Caco-2 (cell line): ENCODE results near the gene IRF9. TPM values are rescaled to one million over a fixed set of nuclear protein-coding genes. Genes with fewer than 3 reads are reported as not detected.

Experiments used
- BruUV-seq: library from RNA; stranded (reverse); fragments of 400-500 nt; replicated peaks from 2 replicates; lab custom pipeline; 2021; lab: Mats Ljungman, UMichigan
- CTCF ChIA-PET: fragments of 300-600 bp; sonication (Branson Sonifier 250); formaldehyde crosslinking; loops from one replicate; lab custom pipeline; 2022; ENCODE audit warnings: antibody characterized with exemption; lab: Charles Lee
- POLR2A ChIA-PET: fragments of 300-600 bp; sonication (Branson Sonifier 250); formaldehyde crosslinking; loops from one replicate; lab custom pipeline; 2022; ENCODE audit warnings: antibody characterized with exemption; lab: Charles Lee
- DNase-seq, 2 experiments: peaks; one replicate each; pipeline versions ENCODE4 v3.0.0 to v3.0.0-alpha.2; 2020 to 2022
- H3K27me3 ChIP-seq: replicated peaks from 2 replicates; pipeline ENCODE4 v1.6.0; 2011; ENCODE audit warnings: low read length; ENCODE audit not compliant: control insufficient read depth, insufficient read depth
- H3K36me3 ChIP-seq: 2 replicates; pipeline ENCODE4 v1.5.1; 2011; ENCODE audit warnings: low read length; ENCODE audit not compliant: control insufficient read depth, insufficient read depth
- H3K4me1 ChIP-seq: fragments of 250-450 bp; sonication (Bioruptor Pico); 2 replicates; pipeline ENCODE4 v1.5.1; 2020; ENCODE audit warnings: mild to moderate bottlenecking
- H3K4me3 ChIP-seq: 2 replicates; pipeline ENCODE4 v1.5.1; 2011; ENCODE audit warnings: low read depth, mild to moderate bottlenecking, control low read depth, low read length
- H3K9me3 ChIP-seq: fragments of 250-450 bp; sonication (Bioruptor Pico); 2 replicates; pipeline ENCODE4 v1.5.1; 2020; ENCODE audit warnings: mild to moderate bottlenecking, moderate library complexity
- H3K27ac Mint-ChIP-seq: one replicate; pipeline ENCODE4 v1.8.0; 2022; ENCODE audit warnings: mixed read lengths; ENCODE audit not compliant: unreplicated experiment
- H3K27me3 Mint-ChIP-seq: one replicate; pipeline ENCODE4 v1.8.0; 2022; ENCODE audit warnings: mixed read lengths; ENCODE audit not compliant: insufficient read depth, unreplicated experiment
- H3K36me3 Mint-ChIP-seq: one replicate; pipeline ENCODE4 v1.8.0; 2022; ENCODE audit warnings: mild to moderate bottlenecking, mixed read lengths; ENCODE audit not compliant: insufficient read depth, unreplicated experiment
- H3K4me1 Mint-ChIP-seq: one replicate; pipeline ENCODE4 v1.8.0; 2022; ENCODE audit warnings: low read depth, mixed read lengths; ENCODE audit not compliant: unreplicated experiment
- H3K4me3 Mint-ChIP-seq: one replicate; pipeline ENCODE4 v1.8.0; 2022; ENCODE audit warnings: mild to moderate bottlenecking, moderate library complexity, mixed read lengths; ENCODE audit not compliant: unreplicated experiment
- H3K9me3 Mint-ChIP-seq: one replicate; pipeline ENCODE4 v1.8.0; 2022; ENCODE audit warnings: mixed read lengths; ENCODE audit not compliant: unreplicated experiment
- intact Hi-C: fragments of 100-400 bp; cut with micrococcal nuclease; formaldehyde crosslinking; loops from one replicate; pipeline ENCODE4 v1.10.0; 2022; ENCODE audit not compliant: unreplicated experiment
- total RNA-seq: library from RNA; stranded (reverse); gene quantifications from 2 replicates; pipeline ENCODE4 v1.2.3, GENCODE V29; 2022
- TF ChIP-seq, protein P1 (sequence below), 2 experiments: fragments of 200-600 bp in 1 of 2; IDR thresholded peaks; 1 replicate in 1 of 2; 2 replicates in 1 of 2; pipeline versions ENCODE4 v1.5.1 to v1.8.0; 2011 to 2022; ENCODE audit warnings: antibody characterized with exemption in 1 of 2, control low read depth in 1 of 2, inconsistent platforms in 1 of 2, low read depth in 1 of 2, low read length in 1 of 2, mild to moderate bottlenecking in 1 of 2, moderate library complexity in 1 of 2; ENCODE audit not compliant: insufficient read depth in 1 of 2, severe bottlenecking in 1 of 2, unreplicated experiment in 1 of 2

Gene IRF9
- total RNA-seq, 1 experiment from 2014 or later = 55.4 TPM

GRCh38 chr14:24178399-24179178 is 17.5 kb downstream of the IRF9 start:
- TF ChIP-seq, protein P1, sequence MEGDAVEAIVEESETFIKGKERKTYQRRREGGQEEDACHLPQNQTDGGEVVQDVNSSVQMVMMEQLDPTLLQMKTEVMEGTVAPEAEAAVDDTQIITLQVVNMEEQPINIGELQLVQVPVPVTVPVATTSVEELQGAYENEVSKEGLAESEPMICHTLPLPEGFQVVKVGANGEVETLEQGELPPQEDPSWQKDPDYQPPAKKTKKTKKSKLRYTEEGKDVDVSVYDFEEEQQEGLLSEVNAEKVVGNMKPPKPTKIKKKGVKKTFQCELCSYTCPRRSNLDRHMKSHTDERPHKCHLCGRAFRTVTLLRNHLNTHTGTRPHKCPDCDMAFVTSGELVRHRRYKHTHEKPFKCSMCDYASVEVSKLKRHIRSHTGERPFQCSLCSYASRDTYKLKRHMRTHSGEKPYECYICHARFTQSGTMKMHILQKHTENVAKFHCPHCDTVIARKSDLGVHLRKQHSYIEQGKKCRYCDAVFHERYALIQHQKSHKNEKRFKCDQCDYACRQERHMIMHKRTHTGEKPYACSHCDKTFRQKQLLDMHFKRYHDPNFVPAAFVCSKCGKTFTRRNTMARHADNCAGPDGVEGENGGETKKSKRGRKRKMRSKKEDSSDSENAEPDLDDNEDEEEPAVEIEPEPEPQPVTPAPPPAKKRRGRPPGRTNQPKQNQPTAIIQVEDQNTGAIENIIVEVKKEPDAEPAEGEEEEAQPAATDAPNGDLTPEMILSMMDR (IDR thresholded peaks at IDR 0.05; ENCODE audit: insufficient read depth in 1 of 2, low read depth in 1 of 2, low read length in 1 of 2, severe bottlenecking in 1 of 2, unreplicated experiment in 1 of 2) = no peak
- Histone ChIP-seq H3K4me1 (no peaks in the 10 kb centered on the region), H3K9me3 (no peaks in the 10 kb centered on the region), H3K27me3 (no peaks in the 10 kb centered on the region), H3K4me3 (no peak overlapping the region), H3K36me3 (no peaks in the 10 kb centered on the region; the same call in none of the 2 replicates)
- no peaks in the 10 kb centered on the region for H3K9me3 Mint-ChIP-seq
- no peak for DNase-seq
- H3K36me3 Mint-ChIP-seq = peaks cover 38% of the 10 kb centered on the region
- CTCF ChIA-PET = no interaction called here
- H3K27me3 Mint-ChIP-seq = no peaks in the 10 kb centered on the region
- POLR2A ChIA-PET = interaction anchor here (1.0 kb wide), 1 partner anchor 63 kb away, joined by 4 read pairs; no protein-coding TSS in a partner anchor
- intact Hi-C loops = no loop called here
- no TSS peak for BruUV-seq
- no peak overlapping the region for H3K27ac Mint-ChIP-seq
- no peaks in the 10 kb centered on the region for H3K4me1 Mint-ChIP-seq
- H3K4me3 Mint-ChIP-seq = no peak overlapping the region

DNA sequence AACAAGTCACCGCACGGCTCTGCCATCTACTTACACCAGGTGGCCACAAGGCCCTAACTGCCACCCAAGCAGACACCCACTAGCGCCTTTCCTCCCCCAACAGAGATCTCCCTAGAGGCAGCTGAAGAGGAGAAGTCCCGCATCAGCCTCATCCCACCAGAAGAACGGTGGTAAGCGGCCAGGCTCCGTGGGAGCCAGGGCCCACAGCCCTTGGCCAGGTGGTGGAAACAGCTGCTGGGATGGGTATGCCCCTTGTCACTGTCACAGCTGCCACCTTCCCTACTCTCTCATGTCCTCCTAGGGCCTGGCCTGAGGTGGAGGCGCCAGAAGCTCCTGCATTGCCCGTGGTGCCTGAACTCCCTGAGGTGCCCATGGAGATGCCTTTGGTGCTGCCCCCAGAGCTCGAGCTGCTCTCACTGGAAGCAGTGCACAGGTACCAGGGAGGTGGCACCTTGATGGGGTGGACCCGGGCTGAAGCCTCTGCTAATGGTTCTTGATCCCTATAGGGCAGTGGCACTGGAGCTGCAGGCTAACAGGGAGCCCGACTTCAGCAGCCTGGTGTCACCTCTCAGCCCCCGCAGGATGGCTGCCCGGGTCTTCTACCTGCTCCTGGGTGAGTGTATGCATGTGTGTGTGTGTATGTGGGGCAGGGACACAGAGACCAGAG is 18.4 kb downstream of the IRF9 start:
- Mint-ChIP-seq H3K36me3 (peaks cover 38% of the 10 kb centered on the region), H3K4me3 (no peak overlapping the region), H3K4me1 (no peaks in the 10 kb centered on the region), H3K9me3 (no peaks in the 10 kb centered on the region), H3K27me3 (no peaks in the 10 kb centered on the region), H3K27ac (no peak overlapping the region)
- H3K4me1 ChIP-seq = no peaks in the 10 kb centered on the region
- POLR2A ChIA-PET = interaction anchor here (1.0 kb wide), 1 partner anchor 62 kb away, joined by 4 read pairs; no protein-coding TSS in a partner anchor
- BruUV-seq = no TSS peak
- H3K9me3 ChIP-seq = no peaks in the 10 kb centered on the region
- CTCF ChIA-PET = no interaction called here
- no peaks in the 10 kb centered on the region for H3K27me3 ChIP-seq
- intact Hi-C loops = no loop called here
- TF ChIP-seq, protein P1 (IDR thresholded peaks at IDR 0.05; ENCODE audit: insufficient read depth in 1 of 2, low read depth in 1 of 2, low read length in 1 of 2, severe bottlenecking in 1 of 2, unreplicated experiment in 1 of 2) = no peak
- H3K36me3 ChIP-seq = no peaks in the 10 kb centered on the region; the same call in none of the 2 replicates
- no peak for DNase-seq
- no peak overlapping the region for H3K4me3 ChIP-seq

DNA sequence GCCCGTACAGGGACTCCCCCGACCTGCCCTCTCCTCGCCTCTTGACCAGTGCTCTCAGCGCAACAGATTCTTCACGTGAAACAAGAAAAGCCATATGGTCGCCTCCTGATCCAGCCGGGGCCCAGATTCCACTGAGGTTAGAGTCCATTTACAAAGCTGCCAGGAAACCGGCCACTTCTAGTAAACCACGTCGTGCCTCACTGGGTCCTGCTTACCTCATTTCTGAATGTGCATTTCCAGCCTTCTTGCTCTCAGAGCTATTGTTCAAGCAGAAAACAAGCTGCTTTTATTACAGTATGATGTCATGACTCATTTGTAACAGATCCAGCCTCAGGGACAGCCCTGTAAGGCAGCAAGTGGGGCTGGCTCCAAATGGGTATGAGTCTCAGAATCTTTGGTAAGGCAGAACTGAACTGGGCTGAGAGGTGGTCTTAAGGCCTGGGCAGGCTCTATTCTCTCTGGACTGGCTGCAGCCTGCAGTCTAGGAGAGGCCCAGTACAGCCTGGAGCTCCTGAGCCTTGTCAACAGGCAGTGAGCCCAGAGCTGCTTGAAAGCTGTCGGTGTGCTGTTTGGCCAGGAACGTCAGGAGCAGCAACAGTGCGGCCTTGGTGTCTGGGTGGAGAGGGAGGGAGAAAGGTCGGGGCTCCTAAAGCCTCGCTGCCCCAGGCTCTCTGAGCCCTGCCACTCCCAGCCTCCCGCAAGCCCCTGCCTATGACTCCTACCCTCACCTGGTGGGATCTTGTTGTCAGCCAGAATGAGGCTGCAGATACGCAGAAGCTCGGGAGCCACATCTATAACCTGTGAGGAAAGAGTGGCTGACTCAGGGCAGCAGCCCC is 19.1 kb downstream of the IRF9 start:
- Mint-ChIP-seq H3K36me3 (peaks cover 44% of the 10 kb centered on the region), H3K9me3 (no peaks in the 10 kb centered on the region), H3K27me3 (no peaks in the 10 kb centered on the region), H3K4me1 (no peaks in the 10 kb centered on the region), H3K4me3 (no peak overlapping the region), H3K27ac (no peak overlapping the region)
- Histone ChIP-seq H3K27me3 (no peaks in the 10 kb centered on the region), H3K9me3 (no peaks in the 10 kb centered on the region), H3K4me1 (no peaks in the 10 kb centered on the region), H3K4me3 (no peak overlapping the region), H3K36me3 (no peaks in the 10 kb centered on the region; the same call in none of the 2 replicates)
- TF ChIP-seq, protein P1 (IDR thresholded peaks at IDR 0.05; ENCODE audit: insufficient read depth in 1 of 2, low read depth in 1 of 2, low read length in 1 of 2, severe bottlenecking in 1 of 2, unreplicated experiment in 1 of 2) = no peak
- ChIA-PET CTCF (no interaction called here), POLR2A (interaction anchor here (0.5 kb wide), 1 partner anchor 44 kb away, joined by 4 read pairs; the partner anchor contains the start of gene PSME1)
- DNase-seq = no peak
- no TSS peak for BruUV-seq
- intact Hi-C loops = no loop called here
